SK-N-SH (cell line): ENCODE results near the gene P2RY8.

Source experiments
- CTCF ChIP-seq: fragments of 200-600 bp; sonication (generic); IDR thresholded peaks from 2 replicates; pipeline ENCODE4 v1.6.1; 2017; ENCODE audit warnings: antibody characterized with exemption, mild to moderate bottlenecking, moderate library complexity
- EP300 ChIP-seq, 2 experiments: IDR thresholded peaks; 2 replicates each; pipeline versions ENCODE4 v1.4.0 to v1.6.1; 2012; ENCODE audit warnings: borderline replicate concordance in 1 of 2, low read depth in 1 of 2, low read length in 1 of 2
- JUND ChIP-seq: IDR thresholded peaks from 2 replicates; pipeline ENCODE4 v1.4.0; 2012
- RFX5 ChIP-seq: IDR thresholded peaks from 2 replicates; pipeline ENCODE4 v1.6.1; 2012; ENCODE audit warnings: mild to moderate bottlenecking, improper control_type of control experiment, low read length
- SIN3A ChIP-seq: IDR thresholded peaks from 2 replicates; pipeline ENCODE4 v1.6.1; 2012; ENCODE audit warnings: low read depth, mild to moderate bottlenecking, low read length, moderate library complexity, borderline replicate concordance
- TAF1 ChIP-seq: IDR thresholded peaks from 2 replicates; pipeline ENCODE4 v1.6.1; 2012; ENCODE audit warnings: low read depth, mild to moderate bottlenecking, low read length, moderate library complexity, borderline replicate concordance
- USF1 ChIP-seq: IDR thresholded peaks from 2 replicates; pipeline ENCODE4 v1.4.0; 2012; ENCODE audit warnings: low read depth, borderline replicate concordance
- USF2 ChIP-seq: fragments of 150-350 bp; IDR thresholded peaks from 2 replicates; pipeline ENCODE4 v1.6.1; 2017; ENCODE audit warnings: antibody characterized with exemption, low read length, low read depth, borderline replicate concordance
- TF ChIP-seq, protein P1 (sequence below): IDR thresholded peaks from 2 replicates; pipeline ENCODE4 v1.6.1; 2012; ENCODE audit warnings: mild to moderate bottlenecking, low read depth, low read length, moderate library complexity

DNA sequence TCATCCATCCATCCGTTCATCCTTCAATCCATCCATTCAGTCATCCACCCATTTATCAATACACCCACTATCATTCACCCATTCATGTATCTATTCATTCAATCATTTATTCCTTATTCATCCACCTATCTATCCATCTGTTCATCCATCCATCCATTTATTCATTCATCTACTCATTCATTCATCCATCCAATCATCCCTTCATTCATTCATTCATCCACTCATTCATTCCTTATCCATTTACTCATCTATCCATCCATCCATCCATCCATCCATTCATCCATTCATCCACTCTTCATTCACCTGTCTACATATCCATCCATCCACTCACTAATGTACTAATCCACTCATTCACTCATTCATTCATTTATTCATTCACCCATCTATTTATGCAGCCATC lies 9.5 kb downstream of the P2RY8 start:
- TF ChIP-seq EP300 (IDR thresholded peaks at IDR 0.05; ENCODE audit: borderline replicate concordance in 1 of 2, low read depth in 1 of 2, low read length in 1 of 2) = no peak
- TF ChIP-seq TAF1 = no peak
- no peak for TF ChIP-seq CTCF
- TF ChIP-seq USF1 = no peak
- no peak for TF ChIP-seq USF2
- TF ChIP-seq RFX5 = no peak
- no peak for TF ChIP-seq SIN3A
- TF ChIP-seq, protein P1, sequence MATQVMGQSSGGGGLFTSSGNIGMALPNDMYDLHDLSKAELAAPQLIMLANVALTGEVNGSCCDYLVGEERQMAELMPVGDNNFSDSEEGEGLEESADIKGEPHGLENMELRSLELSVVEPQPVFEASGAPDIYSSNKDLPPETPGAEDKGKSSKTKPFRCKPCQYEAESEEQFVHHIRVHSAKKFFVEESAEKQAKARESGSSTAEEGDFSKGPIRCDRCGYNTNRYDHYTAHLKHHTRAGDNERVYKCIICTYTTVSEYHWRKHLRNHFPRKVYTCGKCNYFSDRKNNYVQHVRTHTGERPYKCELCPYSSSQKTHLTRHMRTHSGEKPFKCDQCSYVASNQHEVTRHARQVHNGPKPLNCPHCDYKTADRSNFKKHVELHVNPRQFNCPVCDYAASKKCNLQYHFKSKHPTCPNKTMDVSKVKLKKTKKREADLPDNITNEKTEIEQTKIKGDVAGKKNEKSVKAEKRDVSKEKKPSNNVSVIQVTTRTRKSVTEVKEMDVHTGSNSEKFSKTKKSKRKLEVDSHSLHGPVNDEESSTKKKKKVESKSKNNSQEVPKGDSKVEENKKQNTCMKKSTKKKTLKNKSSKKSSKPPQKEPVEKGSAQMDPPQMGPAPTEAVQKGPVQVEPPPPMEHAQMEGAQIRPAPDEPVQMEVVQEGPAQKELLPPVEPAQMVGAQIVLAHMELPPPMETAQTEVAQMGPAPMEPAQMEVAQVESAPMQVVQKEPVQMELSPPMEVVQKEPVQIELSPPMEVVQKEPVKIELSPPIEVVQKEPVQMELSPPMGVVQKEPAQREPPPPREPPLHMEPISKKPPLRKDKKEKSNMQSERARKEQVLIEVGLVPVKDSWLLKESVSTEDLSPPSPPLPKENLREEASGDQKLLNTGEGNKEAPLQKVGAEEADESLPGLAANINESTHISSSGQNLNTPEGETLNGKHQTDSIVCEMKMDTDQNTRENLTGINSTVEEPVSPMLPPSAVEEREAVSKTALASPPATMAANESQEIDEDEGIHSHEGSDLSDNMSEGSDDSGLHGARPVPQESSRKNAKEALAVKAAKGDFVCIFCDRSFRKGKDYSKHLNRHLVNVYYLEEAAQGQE = no peak
- TF ChIP-seq JUND = no peak
